NOMO-1 treated with DMSO at 0.1 percent for 48 hours (cell line): Measurements from ENCODE around the gene TANGO2.
A peak's percentile ranks its signal among the peaks of the same experiment; 100 is the strongest.

ENCODE experiments used
- DNase-seq: peaks from one replicate; lab custom pipeline; 2025; ENCODE audit not compliant: unreplicated experiment; lab: John Stamatoyannopoulos, UW

TANGO2 gene

DNA sequence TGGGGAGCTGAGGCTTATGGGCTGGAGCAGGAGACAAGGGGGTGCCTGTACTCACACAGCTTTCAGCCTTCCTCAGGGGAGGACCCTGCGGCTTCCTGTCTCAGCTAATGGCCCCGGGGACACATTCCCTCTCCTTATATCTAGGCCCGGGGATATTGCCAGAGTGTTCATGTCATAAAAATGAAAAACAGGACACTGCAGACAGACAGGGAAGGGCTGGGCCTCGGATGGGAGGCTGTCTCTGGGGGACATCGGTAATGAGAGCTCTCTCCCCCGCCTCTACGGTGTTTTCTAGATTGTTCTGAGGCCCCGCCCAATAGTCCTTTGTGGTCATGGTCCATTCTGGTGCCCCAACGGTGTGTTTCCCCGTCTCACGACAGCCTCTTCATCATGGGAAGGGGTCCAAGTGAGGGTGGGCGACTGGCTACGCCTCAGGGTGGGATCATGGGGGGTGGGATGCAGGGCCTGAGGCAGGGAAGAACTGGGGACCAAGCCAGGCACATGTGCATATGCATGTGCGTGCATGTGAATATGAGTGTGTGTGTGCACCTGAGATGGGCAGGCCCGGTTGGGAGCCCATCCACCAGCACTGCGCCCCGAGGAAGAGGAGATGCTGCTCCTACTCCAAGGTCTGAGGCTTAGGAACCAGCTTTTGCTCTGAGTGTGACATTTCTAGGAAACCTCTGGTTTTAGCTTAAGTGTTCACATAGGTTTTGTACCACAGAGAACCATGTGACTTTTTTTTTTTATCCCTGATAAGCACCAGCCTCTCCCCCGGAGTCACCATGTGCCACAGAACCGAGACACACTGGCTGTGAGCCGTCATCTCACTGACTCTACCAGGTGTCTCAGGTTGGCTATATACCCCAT lies 9.6 kb upstream of the TANGO2 start:
- DNase-seq: no peak

DNA sequence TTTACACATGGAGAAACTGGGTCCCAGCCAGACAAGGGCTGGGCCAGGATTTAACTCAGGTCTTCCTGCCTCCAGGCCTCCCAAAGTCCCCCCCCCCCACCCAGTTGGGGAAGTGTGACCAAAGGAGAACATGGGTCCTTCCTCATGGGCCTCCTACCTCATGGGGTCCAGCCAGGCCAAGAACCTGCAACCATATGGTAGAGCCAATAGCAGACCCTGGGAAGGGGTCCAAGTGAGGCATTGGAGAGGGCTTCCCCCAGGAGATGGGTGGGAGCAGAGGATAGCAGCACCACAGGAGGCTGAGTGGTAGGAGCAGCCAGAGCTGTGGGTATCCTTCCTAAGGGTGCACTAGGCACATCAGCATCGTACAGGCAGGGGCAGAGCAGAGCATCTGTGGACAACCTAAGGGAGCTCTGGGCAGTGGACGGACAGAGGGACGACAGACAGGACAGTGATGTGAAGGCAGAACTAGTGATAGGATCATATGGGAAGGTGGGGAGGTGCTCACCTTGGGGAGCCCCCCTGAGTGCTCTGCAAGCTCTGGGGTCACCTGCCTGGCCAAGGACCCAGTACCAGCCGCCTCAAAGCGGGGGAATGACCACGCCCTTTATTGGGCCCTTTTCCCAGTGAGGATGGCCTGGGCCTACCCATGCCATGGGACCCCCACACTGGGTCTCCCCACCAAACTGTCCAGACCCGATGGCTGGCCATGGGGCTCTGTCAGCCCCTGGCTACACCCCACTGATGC lies 8.7 kb upstream of the TANGO2 start:
- no peak for DNase-seq

DNA sequence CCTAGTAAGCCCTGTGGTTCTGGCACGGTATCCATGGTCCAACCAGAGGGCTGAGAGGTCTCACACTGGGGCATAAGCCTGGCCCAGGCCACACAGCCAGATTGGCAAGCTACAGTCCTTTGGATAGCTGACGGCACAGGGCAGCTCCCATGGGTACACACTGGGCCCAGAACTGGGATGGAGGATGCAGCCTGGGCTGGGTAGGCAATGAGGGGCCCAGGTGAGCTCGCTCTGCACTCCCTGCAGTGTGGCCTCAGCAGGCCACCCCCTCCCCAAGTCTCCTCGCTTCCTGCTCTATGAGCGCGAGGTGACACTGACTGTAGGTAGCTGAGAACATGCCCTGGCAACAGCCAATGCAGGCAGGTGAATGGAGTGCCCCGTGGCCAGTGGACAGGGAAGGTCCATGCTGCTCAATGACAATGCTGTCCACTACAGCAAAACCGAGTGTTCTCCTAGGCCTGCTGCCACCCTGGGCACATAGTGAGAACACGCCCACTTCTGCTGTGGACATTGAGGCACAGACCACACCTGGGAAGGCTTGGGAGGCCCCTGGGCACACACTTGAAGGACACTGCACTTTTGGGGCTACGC lies 8.1 kb upstream of the TANGO2 start:
- DNase-seq: no peak

DNA sequence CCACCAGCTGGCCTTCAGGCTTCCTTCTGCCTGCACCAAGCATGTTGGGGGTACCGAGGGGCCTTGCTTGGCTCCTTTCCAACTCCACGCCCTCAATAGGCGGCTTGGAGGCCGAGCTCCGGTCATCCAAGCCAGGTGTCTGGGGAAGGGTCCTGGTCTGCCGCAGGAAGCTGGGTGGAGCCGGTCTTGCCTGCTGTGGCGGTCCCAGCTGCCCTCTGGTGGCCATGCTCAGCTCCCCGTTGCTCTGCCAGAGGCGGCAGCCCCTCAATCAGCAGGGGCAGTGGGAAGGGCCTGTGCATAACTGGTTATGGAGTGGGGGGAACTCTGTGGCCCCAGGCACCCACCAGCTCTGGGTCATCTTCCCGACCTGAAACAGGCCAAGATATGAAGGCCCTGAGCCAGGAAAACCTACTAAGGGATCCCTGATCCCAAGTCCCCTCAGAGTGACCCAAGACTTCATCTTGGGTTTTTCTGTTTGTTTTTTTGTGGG lies 7.5 kb upstream of the TANGO2 start:
- DNase-seq: no peak

DNA sequence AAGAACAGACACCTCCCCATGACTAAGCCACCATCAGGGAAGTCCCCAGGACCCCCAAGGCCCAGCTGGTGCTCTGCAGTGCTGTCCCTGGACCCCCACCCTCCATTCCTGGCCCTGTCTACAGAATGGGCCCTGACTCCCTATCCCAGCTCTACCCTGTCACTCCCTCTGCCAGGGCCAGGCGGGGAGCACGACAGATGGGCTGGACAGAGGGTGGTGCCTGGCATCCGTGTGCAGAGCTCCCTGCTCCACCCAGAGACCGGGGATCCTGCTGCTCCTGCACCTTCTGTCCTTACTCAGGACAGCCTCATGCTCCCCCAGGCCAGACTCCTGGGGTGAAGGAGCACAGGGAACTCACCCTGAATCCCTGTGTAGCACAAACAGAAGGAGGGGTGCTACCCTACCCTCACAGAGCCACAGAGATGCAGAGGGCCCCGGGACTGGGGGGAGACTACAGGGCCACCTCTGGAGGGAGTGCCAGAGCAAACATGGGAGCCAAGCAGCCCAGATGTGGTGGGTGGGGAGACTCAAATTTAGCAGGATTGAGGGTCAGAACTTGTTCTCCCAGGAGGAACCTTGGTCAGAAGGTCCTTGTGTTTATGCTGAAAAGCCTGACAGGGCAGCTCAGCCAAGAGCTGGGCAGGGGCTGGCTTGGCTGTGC lies 6.3 kb upstream of the TANGO2 start:
- no peak for DNase-seq

DNA sequence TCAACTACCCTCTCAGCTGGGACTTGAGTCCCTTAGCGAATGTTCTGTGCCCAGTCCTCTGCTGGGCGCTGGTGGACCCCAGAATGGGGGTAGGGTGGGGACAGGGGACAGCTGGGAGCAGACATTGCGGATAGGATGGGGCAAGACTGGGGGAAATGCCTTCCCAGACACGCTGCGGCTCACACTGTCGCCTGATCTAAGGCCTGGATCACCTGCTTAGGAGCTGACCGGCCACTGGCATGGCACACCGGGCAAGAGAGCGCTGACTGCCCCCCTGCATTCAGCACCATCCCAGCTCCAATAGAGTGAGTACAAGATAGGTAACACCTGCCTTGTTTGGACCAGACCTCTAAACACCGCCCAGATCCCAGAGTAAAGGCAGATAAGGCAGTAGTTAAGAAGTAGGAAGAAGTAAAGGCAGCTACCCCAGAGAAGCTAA lies 5.7 kb upstream of the TANGO2 start:
- DNase-seq: no peak

DNA sequence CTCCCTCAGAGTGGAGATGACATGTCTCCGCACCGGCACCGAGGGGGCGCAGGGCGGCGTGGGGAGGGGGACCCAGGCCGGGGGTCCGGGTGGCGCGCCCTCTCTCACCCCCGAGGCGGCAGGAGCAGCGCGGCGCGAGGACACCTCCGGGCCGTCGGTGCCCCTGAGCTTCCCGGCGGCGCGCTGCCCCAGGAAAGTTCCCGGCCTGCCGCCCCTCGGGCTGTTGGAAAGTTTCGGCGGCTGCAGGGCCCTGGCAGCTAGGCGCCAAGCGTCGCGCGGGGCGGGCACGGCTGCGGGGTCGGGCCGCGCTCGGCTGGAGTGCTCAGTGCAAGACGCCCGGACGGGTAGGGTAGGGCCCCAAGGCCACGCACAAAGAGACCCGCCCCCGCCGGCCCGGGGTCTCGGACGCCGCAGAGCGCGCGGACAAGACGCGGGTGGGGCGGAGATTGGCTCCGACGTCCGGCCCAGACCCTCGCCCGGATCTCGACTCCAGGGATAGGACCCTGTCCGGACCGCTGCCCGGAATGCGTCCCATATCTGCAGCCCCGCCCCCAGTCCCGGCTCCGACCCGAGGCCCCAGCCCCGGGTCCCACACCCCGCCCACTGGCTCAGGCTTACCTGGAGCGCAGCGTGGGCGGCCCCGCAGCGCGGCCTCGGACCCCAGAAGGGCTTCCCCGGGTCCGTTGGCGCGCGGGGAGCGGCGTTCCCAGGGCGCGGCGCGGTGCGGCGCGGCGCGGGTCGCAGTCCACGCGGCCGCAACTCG lies 4.8 kb upstream of the TANGO2 start:
- peak; percentile 14 for DNase-seq

DNA sequence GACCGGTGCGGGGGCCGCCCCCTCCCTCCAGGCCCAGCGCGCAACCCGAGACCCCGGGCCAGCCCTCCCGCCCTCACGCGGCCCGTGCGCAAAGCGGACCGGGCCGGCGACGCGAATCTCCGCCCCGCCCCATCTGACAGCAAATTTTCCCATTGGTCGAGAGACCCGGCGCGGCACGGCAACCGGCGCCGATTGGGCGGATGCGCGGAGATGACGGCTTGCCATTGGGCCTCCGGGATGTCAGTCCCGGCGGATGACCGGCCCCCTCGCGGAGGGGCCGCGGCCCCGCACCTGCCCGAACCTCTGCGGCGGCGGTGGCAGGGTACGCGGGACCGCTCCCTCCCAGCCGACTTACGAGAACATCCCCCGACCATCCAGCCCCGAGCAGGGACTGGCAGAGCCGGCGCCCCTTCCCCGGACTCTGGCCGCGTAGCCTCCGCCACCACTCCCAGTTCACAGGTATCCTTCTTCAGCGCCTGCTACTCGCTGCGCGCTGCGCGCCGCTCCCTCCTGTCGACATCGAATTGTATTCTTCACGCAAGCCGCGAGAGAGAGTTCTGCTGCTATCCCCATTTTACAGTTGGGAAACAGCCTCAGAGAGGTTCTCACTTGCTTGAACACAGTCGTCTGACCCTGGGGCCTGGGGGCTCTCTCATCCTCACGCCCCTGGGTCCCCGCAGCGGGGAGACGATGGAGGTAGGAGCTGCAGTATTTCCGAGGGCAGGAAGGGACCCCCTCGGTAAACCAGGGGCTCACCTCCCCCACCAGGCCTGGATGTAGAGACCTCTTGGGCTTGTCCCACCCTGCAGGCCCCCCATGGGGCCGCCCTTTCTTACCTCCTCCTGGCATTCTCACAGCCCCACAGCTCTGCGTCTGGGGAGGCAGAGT lies 3.9 kb upstream of the TANGO2 start, which contains the start of gene ARVCF:
ARVCF (minus strand) TSS at position 90 of the 888 bp plus-strand sequence. CDS start 26,029 bp downstream, outside the sequence.
- peak; percentile 73 for DNase-seq

DNA sequence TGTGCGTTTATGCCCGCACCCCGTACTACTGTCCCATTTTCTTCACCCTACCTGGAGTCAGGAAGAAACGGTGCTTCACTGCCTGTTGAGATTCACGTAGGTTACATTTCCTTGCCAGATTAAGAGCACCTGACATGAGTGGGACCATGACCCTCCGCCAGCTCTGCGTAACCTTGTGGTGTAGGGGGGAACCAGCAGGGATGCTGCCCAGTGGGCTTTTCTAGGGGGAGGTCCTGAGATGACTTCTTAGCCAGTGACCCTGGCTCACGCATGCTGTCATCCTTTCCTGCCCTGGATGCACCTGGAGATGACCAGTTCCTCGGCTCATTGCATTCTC lies 3.3 kb upstream of the TANGO2 start:
- DNase-seq: no peak

DNA sequence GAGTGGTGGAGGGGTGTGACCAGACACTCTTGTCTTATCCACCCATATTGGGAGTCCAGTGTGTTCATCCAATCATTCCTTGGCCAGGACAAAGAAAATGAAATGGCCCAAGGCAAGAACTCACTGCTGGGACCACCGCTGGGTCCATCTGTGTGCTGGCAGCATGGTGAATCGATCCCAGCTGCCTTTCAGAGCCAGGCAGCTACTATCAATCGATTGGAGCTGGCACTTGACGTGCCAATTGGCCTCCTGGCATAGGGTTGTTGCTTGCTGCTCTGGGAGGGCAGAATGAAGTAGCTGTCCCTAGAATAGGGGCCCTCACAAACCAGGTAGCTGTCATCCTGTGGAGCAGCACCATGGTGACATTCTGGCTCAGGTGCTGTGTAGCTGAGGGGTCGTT lies 2.9 kb upstream of the TANGO2 start:
- DNase-seq: no peak

DNA sequence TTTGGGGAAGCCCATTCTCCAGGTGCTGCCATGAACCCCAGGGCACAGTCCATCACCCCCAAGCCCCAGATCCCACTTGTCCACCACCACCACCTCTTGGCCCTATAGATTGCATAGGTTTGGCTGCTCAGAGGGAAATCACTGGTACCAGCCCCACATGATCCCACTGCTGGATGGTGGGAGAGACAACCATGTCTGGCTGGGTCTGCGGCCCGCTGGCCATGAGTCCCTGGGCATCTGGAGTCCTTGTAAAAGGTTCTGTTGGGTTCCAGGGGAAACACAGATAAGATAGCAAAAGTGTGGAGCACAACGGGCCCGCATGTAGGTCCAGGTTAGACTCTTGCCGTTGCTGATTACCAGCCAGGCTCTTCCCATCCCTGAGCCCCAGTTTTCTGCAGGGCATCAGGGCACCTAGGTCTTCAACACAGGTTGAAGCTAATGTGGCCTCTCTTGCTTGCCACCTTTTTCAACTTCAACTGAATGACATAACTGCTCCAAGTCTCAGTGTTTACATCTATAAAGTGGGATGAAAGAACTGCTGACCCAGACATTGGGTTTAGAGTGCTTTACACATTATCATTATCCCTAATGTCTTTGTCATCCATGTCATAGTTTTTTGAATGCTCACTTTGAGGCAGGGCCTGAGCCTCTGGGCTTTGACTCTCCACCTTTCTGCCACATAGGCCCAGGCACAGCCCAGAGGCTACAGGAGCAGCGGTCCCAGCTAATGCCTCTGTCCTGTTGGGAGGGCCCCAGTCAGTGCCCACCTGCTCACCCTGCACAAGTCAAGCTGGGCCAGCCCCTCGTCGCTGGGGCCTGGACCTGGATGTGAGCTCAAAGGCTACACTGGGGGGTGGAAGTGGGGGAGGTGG lies 1.0 kb upstream of the TANGO2 start:
- no peak for DNase-seq

DNA sequence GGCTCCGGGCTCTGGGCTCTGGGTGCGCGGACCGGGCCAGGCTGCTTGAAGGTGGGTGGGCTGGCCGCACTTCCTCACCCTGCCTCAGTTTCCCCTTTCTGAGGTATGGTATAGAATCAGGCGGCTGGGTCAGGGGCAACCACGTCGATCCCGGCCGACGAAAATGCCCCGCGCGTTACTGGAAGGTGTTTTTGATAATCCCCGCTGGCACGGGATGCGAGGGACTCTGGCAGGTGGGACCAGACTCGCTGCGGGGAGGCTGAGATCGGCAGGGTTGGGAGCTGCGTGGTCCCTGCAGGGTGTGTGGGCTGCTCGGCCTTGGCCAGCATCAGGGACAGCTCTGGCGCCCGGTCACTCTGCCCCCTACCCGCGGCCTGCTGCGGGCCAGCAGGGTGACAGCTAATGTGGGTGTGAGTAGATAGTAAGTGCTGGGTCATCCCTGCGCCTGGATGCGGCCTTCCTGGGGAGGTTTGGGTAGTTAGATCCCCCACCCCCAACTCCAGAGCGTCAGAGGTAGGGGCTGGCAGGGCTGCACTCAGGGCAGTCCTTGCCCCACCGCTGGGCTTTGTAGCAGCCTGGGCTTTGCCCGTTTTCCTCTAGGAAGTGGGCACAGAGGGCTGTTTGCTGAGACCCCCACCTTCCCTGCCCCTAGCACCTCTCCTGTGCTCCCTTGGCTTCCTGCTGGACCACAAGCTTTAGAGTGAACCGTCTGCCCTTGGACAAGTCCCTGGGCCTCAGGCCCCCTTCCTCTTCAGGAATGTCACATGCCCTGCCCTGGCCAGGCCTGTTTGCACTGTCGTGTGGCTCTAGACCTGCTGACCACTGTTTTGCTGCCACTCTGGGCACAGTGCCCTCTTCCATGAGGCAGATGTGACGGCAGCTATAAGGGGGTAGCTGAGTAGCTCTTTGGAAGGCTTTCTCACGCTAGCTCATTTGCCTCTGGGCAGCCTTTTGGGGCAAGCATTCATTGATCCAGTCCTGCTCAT lies 579 bp downstream of the TANGO2 start:
- no peak for DNase-seq

DNA sequence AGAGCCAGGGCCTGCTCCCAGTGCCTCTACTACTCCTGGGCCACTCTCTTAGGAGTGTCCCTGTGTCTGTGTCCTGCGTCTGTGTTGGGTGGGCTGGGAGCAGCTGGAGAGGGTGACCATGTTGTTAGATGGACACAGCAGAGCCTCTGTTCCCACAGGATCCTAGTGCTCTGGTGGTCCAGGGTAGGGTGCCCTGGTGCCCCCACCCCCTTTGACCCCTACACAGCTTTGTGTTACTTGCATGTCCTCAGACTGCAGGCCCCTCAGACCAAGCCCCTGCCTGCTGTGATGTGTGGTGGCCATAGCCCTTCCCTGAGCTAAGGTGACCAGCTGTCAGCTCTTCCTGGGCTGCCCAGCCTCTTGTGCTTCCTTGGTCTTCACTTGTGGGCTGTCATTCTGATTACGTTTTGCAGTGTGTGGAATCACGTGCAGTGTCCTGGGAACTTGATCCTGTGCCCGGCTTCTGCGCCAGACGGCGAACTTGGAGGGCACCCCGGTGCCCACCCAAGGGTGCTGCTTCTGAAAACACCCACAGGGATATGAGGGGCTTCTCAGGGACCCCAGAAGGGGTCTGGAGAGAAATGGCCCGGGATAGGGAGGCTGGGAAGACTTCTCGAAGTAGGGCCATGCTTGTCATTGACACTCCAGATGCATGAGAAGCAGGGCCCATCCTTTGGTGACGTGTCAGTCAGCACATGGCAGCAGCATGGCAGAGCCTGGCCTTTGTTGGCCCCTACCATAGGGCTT lies 1.5 kb downstream of the TANGO2 start:
- DNase-seq: no peak

DNA sequence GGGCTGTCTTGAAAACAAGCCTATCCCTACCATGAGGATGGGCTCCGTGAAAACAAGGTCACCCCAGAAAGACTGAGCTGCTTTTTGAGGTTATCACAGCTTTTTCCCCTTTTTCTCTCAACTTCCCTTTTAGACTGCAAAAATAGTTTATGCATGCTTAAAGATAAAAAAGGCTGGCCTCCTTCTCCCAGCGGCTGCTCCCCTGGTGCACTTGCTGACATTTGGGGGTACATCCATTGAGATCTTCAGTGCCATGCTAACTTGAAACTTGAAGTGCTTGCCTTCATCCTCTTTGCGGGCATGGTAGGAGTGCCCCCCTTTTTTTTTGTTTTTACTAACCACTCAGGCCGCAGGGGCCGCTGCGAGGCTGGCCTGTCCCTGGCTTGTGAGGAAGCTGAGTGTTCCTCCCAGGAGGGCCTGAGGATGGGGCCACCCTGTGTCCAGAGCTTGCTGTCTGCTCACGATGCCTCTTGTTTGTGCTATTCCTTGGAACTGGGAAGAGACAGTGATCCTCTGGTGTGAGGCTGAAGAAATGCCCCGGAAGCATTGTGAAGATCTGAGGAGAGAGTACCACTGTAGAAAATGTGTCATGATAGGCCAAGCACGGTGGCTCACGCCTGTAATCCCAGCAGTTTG lies 2.2 kb downstream of the TANGO2 start:
- peak; percentile 43 for DNase-seq

DNA sequence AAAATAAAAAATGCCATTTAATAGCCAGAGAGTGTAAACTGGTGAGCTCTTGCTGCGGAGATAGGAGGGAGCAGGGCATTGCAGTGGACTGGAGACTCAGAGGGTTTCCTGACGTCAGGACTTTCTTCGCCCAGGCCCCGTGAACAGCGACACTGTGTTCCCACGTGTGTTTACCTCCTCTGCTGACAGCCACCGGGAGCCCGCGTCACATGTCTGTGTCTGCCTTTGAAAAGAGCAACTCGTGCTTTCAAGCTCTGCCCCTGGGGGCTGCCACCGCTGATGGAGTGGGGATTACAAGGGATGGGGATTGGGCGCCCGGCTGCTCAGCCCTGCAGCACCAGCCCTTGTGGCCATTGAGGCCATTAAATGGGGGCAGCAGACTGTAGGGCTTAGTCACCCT lies 3.3 kb downstream of the TANGO2 start:
- DNase-seq: no peak
